K562 (cell line): ENCODE measurements around the gene PATJ. TPM values are rescaled to one million over a fixed set of nuclear protein-coding genes. Genes with fewer than 3 reads are reported as not detected.

ENCODE experiments used
- CSDE1 ChIP-seq, 2 experiments: fragments of 450-650 bp; IDR thresholded peaks; 2 replicates each; pipeline ENCODE4 v1.6.1; 2016; ENCODE audit warnings: mild to moderate bottlenecking in 1 of 2
- DIDO1 ChIP-seq: fragments of 450-650 bp; IDR thresholded peaks from 2 replicates; pipeline ENCODE4 v1.6.1; 2016; ENCODE audit warnings: low read depth, missing biosample characterization, missing genetic modification characterization
- ERF ChIP-seq: fragments of 450-650 bp; formaldehyde crosslinking; IDR thresholded peaks from 2 replicates; pipeline ENCODE4 v1.4.0; 2020; ENCODE audit warnings: mild to moderate bottlenecking, mixed read lengths
- PTBP1 ChIP-seq: fragments of 200-400 bp; formaldehyde crosslinking; IDR thresholded peaks from 2 replicates; pipeline ENCODE4 v1.6.1; 2017; ENCODE audit warnings: low read depth, low read length
- RBFOX2 ChIP-seq: fragments of 200-400 bp; formaldehyde crosslinking; IDR thresholded peaks from 2 replicates; pipeline ENCODE4 v1.6.1; 2017; ENCODE audit warnings: low read depth, mild to moderate bottlenecking, low read length, moderate library complexity
- RERE ChIP-seq: sonication (generic); formaldehyde crosslinking; IDR thresholded peaks from 2 replicates; pipeline ENCODE4 v1.8.0; 2023; ENCODE audit warnings: missing genetic modification reagents, mild to moderate bottlenecking, borderline replicate concordance
- TRIM25 ChIP-seq: fragments of 450-650 bp; IDR thresholded peaks from 2 replicates; pipeline ENCODE4 v1.7.0; 2016; ENCODE audit warnings: borderline replicate concordance
- VEZF1 ChIP-seq: fragments of 200-800 bp; sonication (Bioruptor generic); IDR thresholded peaks from 2 replicates; pipeline ENCODE4 v1.6.1; 2017; ENCODE audit warnings: missing genetic modification characterization, missing compliant biosample characterization
- ZBTB8A ChIP-seq: fragments of 450-650 bp; IDR thresholded peaks from 2 replicates; pipeline ENCODE4 v1.6.1; 2018; ENCODE audit warnings: mild to moderate bottlenecking, moderate library complexity; ENCODE audit not compliant: partially characterized antibody
- ZNF263 ChIP-seq: sonication (generic); formaldehyde crosslinking; IDR thresholded peaks from 2 replicates; pipeline ENCODE4 v1.8.0; 2022; ENCODE audit warnings: mild to moderate bottlenecking, missing genetic modification reagents, borderline replicate concordance
- ZNF445 ChIP-seq: fragments of 250-450 bp; sonication (Bioruptor Pico); IDR thresholded peaks from 2 replicates; pipeline ENCODE4 v1.4.0; 2020; ENCODE audit warnings: low read depth, mild to moderate bottlenecking, moderate library complexity
- ZNF655 ChIP-seq: fragments of 250-450 bp; sonication (Bioruptor Pico); IDR thresholded peaks from 2 replicates; pipeline ENCODE4 v1.5.0; 2021
- polyA plus RNA-seq, 8 experiments: library from polyadenylated mRNA; depleted of rRNA in 4 of 8; stranded (reverse) in 5 of 8; unstranded in 3 of 8; fragments of >200 nt; fragmentation: Nextera tagmentation in 2 of 8; fragmentation: Illumina TruSeq in 1 of 8; extraction: Ambion mirVana in 2 of 8; extraction: Trizol in 1 of 8; gene quantifications; 2 replicates each; pipeline versions ENCODE4 v1.2.1 to v1.2.3, GENCODE V29; 2011 to 2014; ENCODE audit warnings: inconsistent platforms in 1 of 8, missing spikeins in 1 of 8
- total RNA-seq, 7 experiments: library from RNA; depleted of rRNA in 6 of 7; stranded (reverse); fragments of >200 nt in 6 of 7; fragmentation: Illumina TruSeq in 2 of 7; extraction: Trizol in 2 of 7; gene quantifications; 2 replicates each; pipeline versions ENCODE4 v1.2.1 to v1.2.3, GENCODE V29; 2011 to 2021; ENCODE audit warnings: low replicate concordance in 1 of 7
- TF ChIP-seq, protein P1 (sequence below): sonication (generic); formaldehyde crosslinking; IDR thresholded peaks from 2 replicates; pipeline ENCODE4 v1.9.0; 2022; ENCODE audit warnings: mild to moderate bottlenecking, missing genetic modification reagents
- TF ChIP-seq, protein P2 (sequence below): sonication (generic); formaldehyde crosslinking; IDR thresholded peaks from 2 replicates; pipeline ENCODE4 v1.8.1; 2023; ENCODE audit warnings: mild to moderate bottlenecking, missing genetic modification reagents, moderate library complexity

PATJ gene
- total and polyA plus RNA-seq, 9 of the 15 experiments (the other 6 are each of a cell fraction or from before 2014, with no cell fraction given) = 0.22 TPM; not detected in 8

GRCh38 chr1:61724813-61725694, 17.2 kb upstream of the PATJ start, which contains the start of gene TM2D1 (continued):
- TF ChIP-seq RERE (CRISPR knock-in tag) = no peak
- TF ChIP-seq ZNF655 = no peak
- peak; percentile 66 for TF ChIP-seq DIDO1 (tag)
- peak; percentile 79; the same call in 1 of the 2 replicates for TF ChIP-seq ERF (CRISPR knock-in tag)
- no peak for TF ChIP-seq TRIM25
- peak; percentile 96 for TF ChIP-seq VEZF1 (CRISPR knock-in tag)
- TF ChIP-seq CSDE1 (IDR thresholded peaks at IDR 0.05) = peak in 1 of 2 experiments; percentile 91; a peak in 2 of 4 replicates
- peak; percentile 96 for TF ChIP-seq RBFOX2
- 0 out of 2 replicates have a peak, but pooled peaks have one; percentile 46 for TF ChIP-seq ZNF445 (CRISPR knock-in tag)
- no peak for TF ChIP-seq PTBP1
- TF ChIP-seq, protein P1, sequence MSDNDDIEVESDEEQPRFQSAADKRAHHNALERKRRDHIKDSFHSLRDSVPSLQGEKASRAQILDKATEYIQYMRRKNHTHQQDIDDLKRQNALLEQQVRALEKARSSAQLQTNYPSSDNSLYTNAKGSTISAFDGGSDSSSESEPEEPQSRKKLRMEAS (CRISPR knock-in tag) = peak; percentile 59
- no peak for TF ChIP-seq ZNF263 (CRISPR knock-in tag)
- TF ChIP-seq, protein P2, sequence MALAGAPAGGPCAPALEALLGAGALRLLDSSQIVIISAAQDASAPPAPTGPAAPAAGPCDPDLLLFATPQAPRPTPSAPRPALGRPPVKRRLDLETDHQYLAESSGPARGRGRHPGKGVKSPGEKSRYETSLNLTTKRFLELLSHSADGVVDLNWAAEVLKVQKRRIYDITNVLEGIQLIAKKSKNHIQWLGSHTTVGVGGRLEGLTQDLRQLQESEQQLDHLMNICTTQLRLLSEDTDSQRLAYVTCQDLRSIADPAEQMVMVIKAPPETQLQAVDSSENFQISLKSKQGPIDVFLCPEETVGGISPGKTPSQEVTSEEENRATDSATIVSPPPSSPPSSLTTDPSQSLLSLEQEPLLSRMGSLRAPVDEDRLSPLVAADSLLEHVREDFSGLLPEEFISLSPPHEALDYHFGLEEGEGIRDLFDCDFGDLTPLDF (CRISPR knock-in tag) = peak; percentile 66
- TF ChIP-seq ZBTB8A = no peak
